MM.1S (cell line): ENCODE data around the gene KCNJ11.

Experiments
- DNase-seq: peaks from one replicate; pipeline ENCODE4 v3.0.0-alpha.2; 2015
- H2AFZ ChIP-seq: fragments of 300-600 bp; sonication (generic); 2 replicates; pipeline ENCODE4 v1.6.0; 2016; ENCODE audit warnings: antibody characterized with exemption, low read length
- H3F3A ChIP-seq: fragments of 300-600 bp; sonication (generic); 2 replicates; pipeline ENCODE4 v1.6.1; 2016; ENCODE audit warnings: mild to moderate bottlenecking, antibody characterized with exemption, low read length, moderate library complexity, mixed read lengths; ENCODE audit not compliant: insufficient read depth
- H3K27ac ChIP-seq: fragments of 300-600 bp; sonication (generic); 2 replicates; pipeline ENCODE4 v1.5.1; 2016; ENCODE audit warnings: mild to moderate bottlenecking, low read length
- H3K27me3 ChIP-seq: fragments of 300-600 bp; sonication (generic); replicated peaks from 2 replicates; pipeline ENCODE4 v1.6.0; 2016; ENCODE audit warnings: low read length; ENCODE audit not compliant: insufficient read depth
- H3K36me3 ChIP-seq: fragments of 300-600 bp; sonication (generic); replicated peaks from 2 replicates; pipeline ENCODE4 v1.6.1; 2016; ENCODE audit warnings: mild to moderate bottlenecking, low read length, mixed read lengths; ENCODE audit not compliant: insufficient read depth
- H3K4me1 ChIP-seq: fragments of 300-600 bp; sonication (generic); 2 replicates; pipeline ENCODE4 v1.6.1; 2016; ENCODE audit warnings: low read length, mixed read lengths
- H3K4me2 ChIP-seq: fragments of 300-600 bp; sonication (generic); 2 replicates; pipeline ENCODE4 v1.6.0; 2016; ENCODE audit warnings: low read depth, low read length
- H3K4me3 ChIP-seq: fragments of 300-600 bp; sonication (generic); 2 replicates; pipeline ENCODE4 v1.5.1; 2016; ENCODE audit warnings: low read length, mixed read lengths
- H3K79me2 ChIP-seq: fragments of 300-600 bp; sonication (generic); 2 replicates; pipeline ENCODE4 v1.6.1; 2016; ENCODE audit warnings: mixed run types, low read length, mixed read lengths
- H3K9ac ChIP-seq: fragments of 300-600 bp; sonication (generic); 2 replicates; pipeline ENCODE4 v1.6.1; 2016; ENCODE audit warnings: low read length, mixed read lengths
- H3K9me2 ChIP-seq: fragments of 300-600 bp; sonication (generic); replicated peaks from 2 replicates; pipeline ENCODE4 v1.6.1; 2016; ENCODE audit warnings: mild to moderate bottlenecking, low read length, mixed read lengths; ENCODE audit not compliant: insufficient read depth
- H3K9me3 ChIP-seq: fragments of 300-600 bp; sonication (generic); replicated peaks from 2 replicates; pipeline ENCODE4 v1.6.1; 2016; ENCODE audit warnings: mild to moderate bottlenecking, low read length, mixed read lengths; ENCODE audit not compliant: insufficient read depth
- H4K20me1 ChIP-seq: fragments of 300-600 bp; sonication (generic); 2 replicates; pipeline ENCODE4 v1.6.1; 2016; ENCODE audit warnings: mild to moderate bottlenecking, low read length, moderate library complexity, mixed read lengths; ENCODE audit not compliant: insufficient read depth
- EZH2 ChIP-seq: fragments of 300-600 bp; sonication (generic); optimal IDR thresholded peaks from 2 replicates; pipeline ENCODE3; 2017; ENCODE audit warnings: low read depth, mild to moderate bottlenecking, antibody characterized with exemption, low read length, mixed read lengths
- EZH2phosphoT487 ChIP-seq: fragments of 300-600 bp; sonication (generic); IDR thresholded peaks from 2 replicates; pipeline ENCODE4 v1.6.1; 2018; ENCODE audit warnings: antibody characterized with exemption, low read length
- TF ChIP-seq, protein P1 (sequence below): fragments of 300-600 bp; sonication (generic); IDR thresholded peaks from 2 replicates; pipeline ENCODE4 v1.5.1; 2016; ENCODE audit warnings: antibody characterized with exemption, low read length, mixed read lengths

KCNJ11 gene

DNA sequence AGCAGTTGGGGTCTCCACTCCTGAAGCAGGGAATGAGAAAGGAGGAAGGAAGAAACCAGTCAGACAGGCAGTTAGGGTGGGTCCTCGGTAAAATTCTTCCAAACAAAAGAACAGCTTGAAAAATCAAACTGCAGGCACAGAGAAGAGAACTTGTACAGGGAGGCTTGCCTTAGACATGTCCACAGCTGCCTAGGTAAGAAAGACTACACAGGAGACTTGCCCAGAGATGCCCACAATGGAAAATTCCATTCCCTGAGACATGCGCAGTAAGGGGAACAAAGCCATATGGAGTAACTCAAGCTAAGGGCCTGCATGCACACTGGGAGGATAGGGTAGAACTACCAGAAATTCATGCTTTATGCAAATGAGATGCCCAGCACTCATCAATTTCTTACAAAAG is 9.8 kb downstream of the KCNJ11 start:
- H3K4me2 ChIP-seq: no peak overlapping the region
- TF ChIP-seq EZH2phosphoT487 (no peak), EZH2 (no peak)
- TF ChIP-seq, protein P1, sequence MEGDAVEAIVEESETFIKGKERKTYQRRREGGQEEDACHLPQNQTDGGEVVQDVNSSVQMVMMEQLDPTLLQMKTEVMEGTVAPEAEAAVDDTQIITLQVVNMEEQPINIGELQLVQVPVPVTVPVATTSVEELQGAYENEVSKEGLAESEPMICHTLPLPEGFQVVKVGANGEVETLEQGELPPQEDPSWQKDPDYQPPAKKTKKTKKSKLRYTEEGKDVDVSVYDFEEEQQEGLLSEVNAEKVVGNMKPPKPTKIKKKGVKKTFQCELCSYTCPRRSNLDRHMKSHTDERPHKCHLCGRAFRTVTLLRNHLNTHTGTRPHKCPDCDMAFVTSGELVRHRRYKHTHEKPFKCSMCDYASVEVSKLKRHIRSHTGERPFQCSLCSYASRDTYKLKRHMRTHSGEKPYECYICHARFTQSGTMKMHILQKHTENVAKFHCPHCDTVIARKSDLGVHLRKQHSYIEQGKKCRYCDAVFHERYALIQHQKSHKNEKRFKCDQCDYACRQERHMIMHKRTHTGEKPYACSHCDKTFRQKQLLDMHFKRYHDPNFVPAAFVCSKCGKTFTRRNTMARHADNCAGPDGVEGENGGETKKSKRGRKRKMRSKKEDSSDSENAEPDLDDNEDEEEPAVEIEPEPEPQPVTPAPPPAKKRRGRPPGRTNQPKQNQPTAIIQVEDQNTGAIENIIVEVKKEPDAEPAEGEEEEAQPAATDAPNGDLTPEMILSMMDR: no peak
- no peaks in the 10 kb centered on the region for H3K36me3 ChIP-seq
- no peak overlapping the region for H2AFZ ChIP-seq
- no peak overlapping the region for H3K27ac ChIP-seq
- H3K4me3 ChIP-seq: no peak overlapping the region
- H4K20me1 ChIP-seq: no peaks in the 10 kb centered on the region
- DNase-seq: no peak
- H3K27me3 ChIP-seq: no peaks in the 10 kb centered on the region
- no peaks in the 10 kb centered on the region for H3K9me2 ChIP-seq
- no peaks in the 10 kb centered on the region for H3K79me2 ChIP-seq
- H3K9ac ChIP-seq: no peak overlapping the region
- no peaks in the 10 kb centered on the region for H3K9me3 ChIP-seq
- no peaks in the 10 kb centered on the region for H3F3A ChIP-seq
- H3K4me1 ChIP-seq: no peaks in the 10 kb centered on the region

DNA sequence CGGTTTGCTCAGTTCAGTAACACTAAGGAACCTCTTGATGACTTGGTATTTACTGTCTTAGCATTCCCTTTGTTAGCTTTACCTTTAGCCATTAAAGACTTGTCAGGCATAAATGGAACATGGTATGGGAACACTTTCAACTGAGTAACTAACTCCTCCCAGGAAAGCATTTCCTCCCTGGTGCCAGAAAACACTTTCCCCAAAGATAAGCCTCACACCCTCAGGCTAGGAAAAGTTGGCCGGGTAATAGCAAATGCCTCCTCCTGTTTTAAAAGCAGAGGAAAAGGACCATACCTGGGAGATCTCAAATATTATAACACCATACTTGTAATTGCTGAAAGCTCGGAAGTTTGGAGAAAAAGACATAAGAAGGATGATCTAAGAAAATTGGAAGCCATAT is 12.0 kb downstream of the KCNJ11 start:
- Histone ChIP-seq H3K79me2 (no peaks in the 10 kb centered on the region), H3K9ac (no peak overlapping the region), H3K9me3 (no peaks in the 10 kb centered on the region), H3K27me3 (no peaks in the 10 kb centered on the region), H3K4me1 (no peaks in the 10 kb centered on the region), H3K4me2 (no peak overlapping the region), H3K4me3 (no peak overlapping the region), H3K27ac (no peak overlapping the region), H3K9me2 (no peaks in the 10 kb centered on the region), H4K20me1 (no peaks in the 10 kb centered on the region), H2AFZ (no peak overlapping the region), H3K36me3 (no peaks in the 10 kb centered on the region), H3F3A (no peaks in the 10 kb centered on the region)
- DNase-seq: no peak
- TF ChIP-seq EZH2phosphoT487 (no peak), EZH2 (no peak)
- TF ChIP-seq, protein P1: no peak

DNA sequence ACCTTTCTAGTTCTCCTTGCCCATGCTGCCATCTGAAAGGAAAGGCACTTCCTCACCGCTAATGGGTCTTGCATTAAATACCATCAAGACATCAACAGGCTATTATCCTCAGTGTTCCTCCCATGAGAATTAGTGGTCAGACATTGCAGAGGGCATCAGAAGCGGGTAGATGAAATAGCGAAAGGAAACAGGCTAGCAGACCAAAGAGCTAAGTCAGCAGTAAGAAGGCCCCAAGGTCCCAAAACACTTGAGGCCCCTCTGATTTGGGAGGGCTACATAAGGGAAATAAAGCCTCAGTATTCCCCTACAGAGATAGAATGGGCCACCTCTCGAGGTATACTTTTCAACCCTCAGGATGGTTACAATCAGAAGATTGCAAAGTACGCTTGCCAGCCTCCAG is 12.9 kb downstream of the KCNJ11 start:
- H3K36me3 ChIP-seq: no peaks in the 10 kb centered on the region
- H3F3A ChIP-seq: no peaks in the 10 kb centered on the region
- no peaks in the 10 kb centered on the region for H3K27me3 ChIP-seq
- H3K4me2 ChIP-seq: no peak overlapping the region
- H4K20me1 ChIP-seq: no peaks in the 10 kb centered on the region
- no peak overlapping the region for H3K9ac ChIP-seq
- H3K4me1 ChIP-seq: no peaks in the 10 kb centered on the region
- no peaks in the 10 kb centered on the region for H3K9me3 ChIP-seq
- H3K9me2 ChIP-seq: no peaks in the 10 kb centered on the region
- no peak for DNase-seq
- H3K4me3 ChIP-seq: no peak overlapping the region
- no peak overlapping the region for H2AFZ ChIP-seq
- no peak for TF ChIP-seq EZH2
- TF ChIP-seq, protein P1: no peak
- no peak for TF ChIP-seq EZH2phosphoT487
- H3K27ac ChIP-seq: no peak overlapping the region
- no peaks in the 10 kb centered on the region for H3K79me2 ChIP-seq
